Left lobe of liver (tissue), 2 donors: Measurements from ENCODE around the gene CNOT4. TPM values are rescaled to one million over a fixed set of nuclear protein-coding genes. Genes with fewer than 3 reads are reported as not detected.
"Not testable (repeated sequence)": the region's sequence is repeated elsewhere in the genome, so short reads cannot be mapped to it uniquely, and the experiment has no call there.

Experiments
- ATAC-seq: fragments of 200-7000 bp; cut with Tn5 transposase; one replicate; pipeline ENCODE4 v1.9.1; 2020; ENCODE audit warnings: mild to moderate bottlenecking, moderate library complexity
- DNase-seq: peaks from one replicate; pipeline ENCODE4 v3.0.0-alpha.2; 2020; ENCODE audit warnings: low spot score
- total RNA-seq: library from RNA; stranded (reverse); gene quantifications from one replicate; pipeline ENCODE4 v1.2.1, GENCODE V29; 2021
- donor health status: DM: no; HTN: no; CAD: no; lungs with moderate emphysema.
- donor health status: DM: no; HTN: yes; CAD: no.

Gene CNOT4
- total RNA-seq, 1 donor from 2014 or later: 10.0 TPM

DNA sequence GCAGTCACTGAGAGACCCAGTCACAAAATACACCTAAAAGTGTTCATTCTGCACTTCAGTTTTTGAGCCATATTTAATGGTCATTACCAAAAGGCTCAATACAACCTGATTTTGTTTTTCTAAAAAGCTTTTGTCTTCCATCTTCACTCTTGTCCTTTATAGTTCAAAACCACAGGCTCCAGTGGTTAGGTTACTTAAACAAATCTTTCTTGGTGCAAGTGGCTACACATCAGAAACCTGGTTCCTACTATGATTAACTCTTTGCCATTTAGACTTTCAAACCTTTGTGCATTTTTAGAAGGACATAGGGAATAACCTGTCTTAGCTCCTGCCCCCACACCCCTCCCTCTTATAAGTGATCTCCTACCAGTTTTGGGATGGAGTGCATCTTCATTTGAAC, 140.5 kb downstream of the CNOT4 start:
- no peak for DNase-seq
- ATAC-seq: no peak

DNA sequence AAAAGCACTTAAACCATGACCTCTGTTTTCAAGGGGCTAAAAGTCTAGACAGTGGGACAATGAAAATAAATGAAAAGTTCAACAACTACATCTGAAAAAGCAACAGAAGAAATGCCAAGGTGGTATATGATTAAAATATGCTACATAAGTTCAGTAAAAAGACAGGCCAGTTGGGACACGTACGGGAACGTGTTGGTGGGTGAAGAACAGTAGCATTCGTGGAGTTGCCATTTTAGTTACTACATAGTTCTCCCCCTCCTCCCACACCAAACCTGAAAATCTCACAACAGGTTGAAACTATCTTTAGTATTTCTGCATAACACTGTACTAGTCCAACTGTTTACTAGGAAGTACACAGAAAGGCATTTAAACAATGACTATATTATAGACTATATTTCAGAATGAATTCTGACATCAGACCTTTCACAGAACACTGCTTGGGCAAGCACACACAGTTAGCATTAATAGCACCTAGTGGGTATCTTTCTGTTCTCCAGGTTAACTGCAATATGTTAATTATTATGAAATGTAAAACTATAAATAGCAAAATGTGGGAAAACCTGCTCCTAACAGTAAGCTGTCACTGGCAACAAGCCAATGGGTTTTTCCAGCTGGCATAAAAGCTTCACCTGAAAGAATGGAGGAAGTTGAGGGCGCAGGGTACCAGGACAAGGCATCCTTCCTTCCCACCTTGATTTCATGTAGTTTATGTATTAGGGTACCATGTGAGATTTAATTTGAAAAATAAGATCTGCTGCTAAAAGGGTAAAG, 141.3 kb downstream of the CNOT4 start:
- DNase-seq: no peak
- no peak for ATAC-seq

DNA sequence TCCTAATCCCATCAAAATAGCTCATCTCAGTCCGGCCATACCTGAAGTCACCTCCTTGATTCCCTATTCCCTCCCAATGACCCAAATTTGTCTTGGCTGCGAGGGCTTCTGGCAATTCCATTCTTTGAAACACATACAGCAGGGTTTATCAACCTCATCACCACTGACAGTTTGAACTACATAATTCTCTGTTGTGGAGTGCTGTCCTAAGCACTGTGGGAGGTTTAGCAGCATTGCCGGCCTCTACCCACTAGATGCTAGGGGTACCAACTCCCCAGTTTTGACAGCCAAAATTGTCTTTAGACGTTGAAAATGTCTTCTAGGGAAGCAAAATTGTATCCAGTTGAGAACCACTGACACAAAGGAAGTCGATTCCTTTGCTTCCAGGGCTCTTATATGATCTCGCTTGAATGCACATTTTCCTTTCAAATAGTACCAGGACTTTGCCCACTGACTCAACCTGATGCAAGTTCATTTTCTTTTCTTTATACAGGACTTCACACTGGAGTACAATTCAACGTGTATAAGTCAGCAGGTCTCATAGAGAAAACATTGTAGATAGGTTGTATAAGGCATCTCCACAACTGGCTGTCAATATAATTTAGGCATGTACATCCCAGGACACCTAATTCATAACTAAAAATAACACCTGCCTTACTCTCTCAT, 142.9 kb downstream of the CNOT4 start:
- peak; percentile 35 for ATAC-seq
- DNase-seq: no peak

GRCh38 chr7:135365721-135366120, 144.2 kb downstream of the CNOT4 start:
- no peak for DNase-seq

GRCh38 chr7:135364206-135364605, 145.7 kb downstream of the CNOT4 start:
- ATAC-seq (no peak), DNase-seq (no peak)

More at GRCh38 chr7:135365721-135366120, 144.2 kb downstream of the CNOT4 start:
- ATAC-seq: no peak

GRCh38 chr7:135362871-135363270, 147.0 kb downstream of the CNOT4 start:
- ATAC-seq: no peak
- no peak for DNase-seq

GRCh38 chr7:135361788-135362187, 148.1 kb downstream of the CNOT4 start:
- DNase-seq: no peak
- ATAC-seq: no peak

DNA sequence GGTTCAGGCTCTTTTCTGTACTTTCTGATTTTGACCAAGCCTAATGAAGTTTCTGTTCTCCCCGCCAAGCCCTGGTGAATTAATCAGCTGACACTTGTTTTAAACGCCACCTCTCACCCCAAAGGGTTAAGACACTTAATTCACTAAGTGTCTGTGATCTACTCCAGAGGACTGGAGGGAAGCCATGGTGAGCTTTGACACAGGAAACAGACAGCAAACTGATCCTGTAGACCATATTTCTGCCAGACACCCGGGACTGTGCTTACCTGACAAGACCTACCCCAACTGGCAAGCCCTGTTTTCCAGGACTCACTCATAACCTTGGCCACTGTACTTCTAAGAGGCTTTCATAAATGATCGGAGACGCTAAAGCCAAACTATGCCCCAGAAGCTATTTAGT, 150.3 kb downstream of the CNOT4 start:
- ATAC-seq (no peak), DNase-seq (no peak)

- ATAC-seq: no peak
- DNase-seq: no peak
These were observed 154.4 kb downstream of the CNOT4 start for GRCh38 chr7:135355377-135356048.

GRCh38 chr7:135353832-135354231, 156.1 kb downstream of the CNOT4 start:
- DNase-seq: no peak
- peak; percentile 62 for ATAC-seq

DNA sequence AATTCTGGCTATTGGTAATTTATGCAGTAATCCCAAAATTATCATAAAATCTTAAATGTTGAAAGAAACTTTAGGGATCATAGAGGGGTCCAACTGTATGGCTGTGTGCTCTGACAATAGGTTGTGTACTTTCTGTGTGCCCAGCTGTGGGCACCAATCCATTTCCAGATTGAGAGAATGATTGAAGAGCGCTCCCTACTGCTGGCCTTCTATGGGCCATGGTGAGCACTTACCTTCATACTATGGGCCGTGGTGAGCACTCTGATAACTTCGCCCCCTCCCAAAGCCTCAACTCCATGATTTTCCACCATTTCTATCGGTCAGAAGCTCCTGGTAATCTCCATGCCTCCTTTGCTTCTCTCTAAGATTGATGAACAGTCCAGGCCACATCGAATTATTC, 157.6 kb downstream of the CNOT4 start:
- ATAC-seq: no peak
- no peak for DNase-seq

DNA sequence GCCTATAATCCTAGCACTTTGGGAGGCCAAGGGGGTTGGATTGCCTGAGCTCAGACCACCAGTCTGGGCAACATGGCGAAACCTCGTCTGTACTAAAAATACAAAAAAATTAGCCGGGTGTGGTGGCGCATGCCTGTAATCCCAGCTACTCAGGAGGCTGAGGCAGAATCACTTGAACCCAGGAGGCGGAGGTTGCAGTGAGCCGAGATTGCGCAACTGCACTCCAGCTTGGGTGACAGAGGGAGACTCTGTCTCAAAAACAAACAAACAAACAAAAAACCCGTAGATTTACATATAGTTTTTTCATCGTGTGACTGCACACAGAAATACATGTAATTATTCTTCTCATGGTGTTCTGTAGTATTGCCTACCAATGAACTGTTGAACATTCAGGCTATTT, 158.8 kb downstream of the CNOT4 start:
- not testable (repeated sequence) for ATAC-seq, DNase-seq

DNA sequence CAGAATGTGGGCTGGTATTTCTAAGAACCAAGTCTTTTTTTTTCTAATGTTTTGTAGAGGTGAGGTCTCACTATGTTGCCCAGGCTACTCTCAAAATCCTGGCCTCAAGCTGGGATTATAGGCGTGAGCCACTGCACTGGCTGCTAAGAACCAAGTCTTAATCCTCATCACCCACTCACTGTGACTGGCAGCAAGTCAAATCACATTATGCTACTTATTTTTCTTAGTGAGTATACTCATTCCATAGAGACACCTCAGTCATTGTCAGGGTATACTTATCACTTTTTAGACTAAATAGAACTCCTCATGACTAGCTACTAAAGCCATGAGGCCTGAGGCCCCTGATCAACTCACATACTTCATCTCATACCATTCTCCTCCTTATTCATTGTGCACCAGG, 160.2 kb downstream of the CNOT4 start:
- no peak for ATAC-seq
- no peak for DNase-seq

DNA sequence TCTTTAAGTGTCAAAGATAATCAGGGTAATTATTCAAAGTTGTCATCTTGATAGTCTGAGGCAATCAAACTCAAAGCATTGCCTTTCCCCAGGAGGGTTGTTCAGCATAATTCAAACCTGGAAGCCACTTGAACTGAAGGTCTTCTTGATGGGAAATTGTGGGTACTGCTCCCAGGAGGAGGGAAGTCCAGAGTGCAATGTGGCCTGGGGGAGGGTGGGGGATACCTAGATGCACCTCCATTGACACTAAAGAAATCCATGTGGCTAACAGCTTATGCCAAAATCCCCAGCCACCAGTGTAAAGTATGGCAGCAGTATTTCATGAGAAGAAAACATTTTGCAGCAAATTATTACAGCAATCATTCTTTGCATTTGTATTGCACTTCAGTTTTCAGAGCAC, 161.4 kb downstream of the CNOT4 start:
- no peak for DNase-seq
- no peak for ATAC-seq

DNA sequence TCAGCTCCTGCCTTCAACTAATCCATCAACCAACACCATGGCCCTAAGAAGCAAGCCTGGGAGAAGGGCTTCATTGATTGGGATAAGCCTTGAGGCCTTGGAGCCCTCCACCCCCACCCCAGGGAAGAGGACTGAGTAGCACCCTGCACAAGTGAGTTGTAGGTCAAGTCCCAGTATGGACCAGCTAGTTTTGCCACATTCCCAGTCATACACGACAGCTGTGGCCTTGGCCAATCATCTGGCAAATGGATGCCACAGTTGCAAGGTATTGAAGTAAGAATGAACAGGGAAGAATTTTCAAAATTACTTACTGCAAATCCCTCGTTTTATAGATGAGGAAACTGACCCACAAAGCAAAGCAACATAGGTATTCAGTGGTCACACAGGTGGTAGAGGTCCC, 166.5 kb downstream of the CNOT4 start:
- ATAC-seq: no peak
- DNase-seq: no peak

- no peak for ATAC-seq
These were observed 167.0 kb downstream of the CNOT4 start for GRCh38 chr7:135342887-135343286.

GRCh38 chr7:135341049-135341448, 168.9 kb downstream of the CNOT4 start:
- DNase-seq: peak; percentile 76
- ATAC-seq: peak; percentile 99

More at GRCh38 chr7:135342887-135343286, 167.0 kb downstream of the CNOT4 start:
- DNase-seq: no peak

GRCh38 chr7:135337977-135338550, 171.8 kb downstream of the CNOT4 start:
- no peak for ATAC-seq
- no peak for DNase-seq

GRCh38 chr7:135337506-135337905, 172.4 kb downstream of the CNOT4 start:
- DNase-seq: no peak
- no peak for ATAC-seq

- DNase-seq: peak; percentile 67
- peak; percentile 95 for ATAC-seq
These were observed 174.2 kb downstream of the CNOT4 start for GRCh38 chr7:135335628-135336139.

DNA sequence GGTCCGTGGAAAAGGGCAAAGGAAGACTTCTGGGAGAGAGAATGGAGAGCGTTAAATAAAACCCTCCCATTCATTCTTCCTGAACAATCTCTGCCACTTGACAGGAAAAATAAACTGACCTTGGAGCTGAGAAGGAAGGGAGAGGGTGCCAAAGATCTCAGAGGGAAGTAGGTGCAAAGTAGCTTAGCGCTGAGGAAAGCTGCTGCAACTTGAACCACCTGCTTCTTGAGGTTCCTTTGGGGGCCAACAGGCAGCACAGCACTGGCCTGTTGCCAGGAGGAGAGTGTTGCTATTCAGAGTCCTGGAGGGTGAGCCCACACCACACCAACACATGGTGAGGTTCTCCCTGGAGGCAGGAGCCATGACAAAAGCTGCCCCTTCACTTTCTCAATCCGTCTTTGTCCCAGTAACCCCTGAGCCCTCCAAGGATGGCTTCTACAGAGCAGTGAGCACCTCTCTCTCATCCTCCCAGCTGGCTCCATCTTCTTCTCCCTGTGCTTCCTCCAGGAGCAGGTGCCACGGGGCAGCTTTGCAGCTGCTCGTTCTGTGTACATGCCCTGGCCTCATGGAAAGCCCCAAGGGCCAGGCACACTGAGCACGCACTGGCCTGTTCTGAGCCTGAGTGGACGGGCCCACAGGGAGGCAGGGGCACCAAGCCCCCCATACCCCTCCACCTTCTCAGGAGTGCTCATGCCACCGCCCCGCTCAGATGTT, 174.9 kb downstream of the CNOT4 start:
- DNase-seq: no peak
- ATAC-seq: no peak
